Measurements from ENCODE around the gene CCDC102B. TPM values are rescaled to one million over a fixed set of nuclear protein-coding genes. Genes with fewer than 3 reads are reported as not detected.

Gene CCDC102B
- total RNA-seq, 1 donor from 2014 or later, result 0.17 TPM

GRCh38 chr18:68822926-68823325 lies 25.0 kb downstream of the CCDC102B start:
- TF ChIP-seq, protein P1, sequence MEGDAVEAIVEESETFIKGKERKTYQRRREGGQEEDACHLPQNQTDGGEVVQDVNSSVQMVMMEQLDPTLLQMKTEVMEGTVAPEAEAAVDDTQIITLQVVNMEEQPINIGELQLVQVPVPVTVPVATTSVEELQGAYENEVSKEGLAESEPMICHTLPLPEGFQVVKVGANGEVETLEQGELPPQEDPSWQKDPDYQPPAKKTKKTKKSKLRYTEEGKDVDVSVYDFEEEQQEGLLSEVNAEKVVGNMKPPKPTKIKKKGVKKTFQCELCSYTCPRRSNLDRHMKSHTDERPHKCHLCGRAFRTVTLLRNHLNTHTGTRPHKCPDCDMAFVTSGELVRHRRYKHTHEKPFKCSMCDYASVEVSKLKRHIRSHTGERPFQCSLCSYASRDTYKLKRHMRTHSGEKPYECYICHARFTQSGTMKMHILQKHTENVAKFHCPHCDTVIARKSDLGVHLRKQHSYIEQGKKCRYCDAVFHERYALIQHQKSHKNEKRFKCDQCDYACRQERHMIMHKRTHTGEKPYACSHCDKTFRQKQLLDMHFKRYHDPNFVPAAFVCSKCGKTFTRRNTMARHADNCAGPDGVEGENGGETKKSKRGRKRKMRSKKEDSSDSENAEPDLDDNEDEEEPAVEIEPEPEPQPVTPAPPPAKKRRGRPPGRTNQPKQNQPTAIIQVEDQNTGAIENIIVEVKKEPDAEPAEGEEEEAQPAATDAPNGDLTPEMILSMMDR (conservative IDR thresholded peaks at IDR 0.05; ENCODE audit: low read depth, low read length), result no peak
- H3K4me3 ChIP-seq (ENCODE audit: low read depth, low read length), result no peak overlapping the region

DNA sequence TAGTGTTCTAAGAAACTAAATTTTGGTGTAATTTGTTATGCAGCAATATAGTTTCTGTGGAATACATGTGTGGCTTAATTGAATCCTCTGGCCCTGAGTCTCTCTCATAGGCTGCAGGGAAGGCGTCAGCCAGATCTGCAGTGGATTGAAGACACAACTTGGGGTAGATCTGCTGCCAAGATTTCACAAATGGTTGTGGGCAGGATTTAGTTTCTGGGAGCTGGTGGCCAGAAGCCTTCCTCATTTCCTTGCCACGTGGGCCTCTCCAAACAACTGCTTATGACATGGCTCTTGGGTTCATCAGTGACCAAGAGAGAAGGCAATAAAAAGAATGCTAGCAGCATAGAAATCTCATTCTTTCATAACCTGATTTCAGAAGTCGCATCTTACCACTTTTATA lies 28.2 kb downstream of the CCDC102B start:
- TF ChIP-seq, protein P1 (conservative IDR thresholded peaks at IDR 0.05; ENCODE audit: low read depth, low read length), result no peak
- DNase-seq (ENCODE audit: low read depth), result no peak
- H3K4me3 ChIP-seq (ENCODE audit: low read depth, low read length), result no peak overlapping the region

More at GRCh38 chr18:68822926-68823325, 25.0 kb downstream of the CCDC102B start:
- DNase-seq (ENCODE audit: low read depth), result no peak

GRCh38 chr18:68830256-68831045 lies 32.6 kb downstream of the CCDC102B start:
- DNase-seq (ENCODE audit: low read depth), result no peak
- TF ChIP-seq, protein P1 (conservative IDR thresholded peaks at IDR 0.05; ENCODE audit: low read depth, low read length), result no peak
- H3K4me3 ChIP-seq (ENCODE audit: low read depth, low read length), result no peak overlapping the region

GRCh38 chr18:68833756-68834155 lies 35.9 kb downstream of the CCDC102B start:
- TF ChIP-seq, protein P1 (conservative IDR thresholded peaks at IDR 0.05; ENCODE audit: low read depth, low read length), result no peak
- no peak for DNase-seq (ENCODE audit: low read depth)
- no peak overlapping the region for H3K4me3 ChIP-seq (ENCODE audit: low read depth, low read length)

GRCh38 chr18:68837665-68838451 lies 40.0 kb downstream of the CCDC102B start:
- TF ChIP-seq, protein P1 (conservative IDR thresholded peaks at IDR 0.05; ENCODE audit: low read depth, low read length), result no peak
- no peak overlapping the region for H3K4me3 ChIP-seq (ENCODE audit: low read depth, low read length)
- DNase-seq (ENCODE audit: low read depth), result no peak

DNA sequence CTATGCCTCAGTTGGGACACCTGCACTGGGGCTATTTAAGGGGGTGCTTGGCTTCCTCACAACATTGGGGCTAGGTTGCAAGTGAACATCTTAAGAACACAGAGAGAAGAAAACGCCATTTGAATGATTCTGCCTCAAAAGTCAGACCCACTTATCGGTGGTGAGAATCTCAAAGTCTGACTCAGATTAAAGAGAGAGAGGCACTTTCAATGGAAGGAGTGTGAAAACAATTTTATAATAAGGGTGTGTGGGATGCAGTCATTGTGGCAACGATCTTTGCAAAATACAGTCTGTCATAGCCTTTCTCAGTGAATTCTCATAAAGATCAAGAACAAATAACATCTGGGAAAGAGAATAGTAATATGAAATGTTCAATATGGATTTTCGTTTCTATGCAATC lies 41.8 kb downstream of the CCDC102B start:
- TF ChIP-seq, protein P1 (conservative IDR thresholded peaks at IDR 0.05; ENCODE audit: low read depth, low read length), result no peak
- no peak overlapping the region for H3K4me3 ChIP-seq (ENCODE audit: low read depth, low read length)
- DNase-seq (ENCODE audit: low read depth), result no peak
